GM18868 (cell line): Measurements from ENCODE around the gene SFMBT2.

ENCODE experiments used
- ATAC-seq: cut with Tn5 transposase; IDR thresholded peaks from one replicate; pipeline ENCODE4 v1.9.1; 2021; ENCODE audit warnings: mild to moderate bottlenecking, moderate library complexity; ENCODE audit not compliant: unreplicated experiment

SFMBT2 gene

GRCh38 chr10:7426349-7426748, 15.5 kb upstream of the SFMBT2 start:
- no peak for ATAC-seq

- no peak for ATAC-seq
These were observed 14.9 kb upstream of the SFMBT2 start for GRCh38 chr10:7425691-7426090.

DNA sequence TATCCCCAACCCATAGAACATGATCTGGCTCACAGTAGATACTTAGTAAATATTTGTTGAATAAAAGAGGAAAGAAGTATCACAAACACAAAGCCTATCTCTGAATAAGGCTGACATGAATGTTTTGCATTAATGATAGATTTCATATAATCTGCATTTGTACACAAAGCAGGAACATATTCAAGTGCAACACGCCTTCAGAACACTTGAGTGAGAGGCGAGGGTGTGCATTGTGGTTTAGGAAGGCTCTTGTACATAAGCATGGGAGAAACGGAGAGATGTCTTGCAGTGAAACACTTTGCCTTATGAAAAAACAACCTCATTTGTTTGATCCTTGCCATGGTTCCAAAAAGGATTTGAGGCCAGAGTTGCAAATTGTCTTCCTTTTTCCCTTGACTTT, 14.1 kb upstream of the SFMBT2 start:
- no peak for ATAC-seq

GRCh38 chr10:7424315-7424714, 13.5 kb upstream of the SFMBT2 start:
- no peak for ATAC-seq

GRCh38 chr10:7423521-7423920, 12.7 kb upstream of the SFMBT2 start:
- ATAC-seq, result no peak

- ATAC-seq, result no peak
These were observed 10.7 kb upstream of the SFMBT2 start for GRCh38 chr10:7421526-7421925.

GRCh38 chr10:7419998-7420397, 9.2 kb upstream of the SFMBT2 start:
- ATAC-seq, result no peak

GRCh38 chr10:7417807-7418206, 7.0 kb upstream of the SFMBT2 start:
- ATAC-seq, result no peak

- ATAC-seq, result no peak
These were observed 6.3 kb upstream of the SFMBT2 start for GRCh38 chr10:7417103-7417623.

- no peak for ATAC-seq
These were observed 3.9 kb upstream of the SFMBT2 start for GRCh38 chr10:7414766-7415165.

DNA sequence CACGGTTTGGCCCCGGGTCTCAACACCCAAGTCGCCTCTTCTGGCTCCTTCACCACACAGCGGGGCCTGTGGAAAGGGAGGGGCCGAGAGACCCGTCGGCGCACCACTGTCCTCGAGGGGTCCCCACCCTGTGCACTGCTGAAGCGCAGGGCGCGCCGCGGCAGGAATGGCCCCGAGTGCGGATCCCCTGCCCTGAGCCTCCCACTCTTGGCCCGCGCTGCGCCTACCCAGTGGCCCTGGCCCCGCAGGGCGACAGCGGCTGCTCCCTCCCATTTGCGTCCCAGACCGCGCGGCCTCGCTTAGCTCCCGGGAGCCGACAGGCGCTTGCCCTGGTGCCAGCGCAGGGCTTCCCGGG, 2.1 kb upstream of the SFMBT2 start:
- no peak for ATAC-seq

GRCh38 chr10:7412237-7412927, 1.5 kb upstream of the SFMBT2 start:
- ATAC-seq, result no peak

GRCh38 chr10:7411671-7412128, 866 bp upstream of the SFMBT2 start:
- ATAC-seq, result no peak

GRCh38 chr10:7410301-7410861, 453 bp downstream of the SFMBT2 start:
- no peak for ATAC-seq

GRCh38 chr10:7409732-7410168, 1.1 kb downstream of the SFMBT2 start:
- ATAC-seq, result peak; percentile 6

DNA sequence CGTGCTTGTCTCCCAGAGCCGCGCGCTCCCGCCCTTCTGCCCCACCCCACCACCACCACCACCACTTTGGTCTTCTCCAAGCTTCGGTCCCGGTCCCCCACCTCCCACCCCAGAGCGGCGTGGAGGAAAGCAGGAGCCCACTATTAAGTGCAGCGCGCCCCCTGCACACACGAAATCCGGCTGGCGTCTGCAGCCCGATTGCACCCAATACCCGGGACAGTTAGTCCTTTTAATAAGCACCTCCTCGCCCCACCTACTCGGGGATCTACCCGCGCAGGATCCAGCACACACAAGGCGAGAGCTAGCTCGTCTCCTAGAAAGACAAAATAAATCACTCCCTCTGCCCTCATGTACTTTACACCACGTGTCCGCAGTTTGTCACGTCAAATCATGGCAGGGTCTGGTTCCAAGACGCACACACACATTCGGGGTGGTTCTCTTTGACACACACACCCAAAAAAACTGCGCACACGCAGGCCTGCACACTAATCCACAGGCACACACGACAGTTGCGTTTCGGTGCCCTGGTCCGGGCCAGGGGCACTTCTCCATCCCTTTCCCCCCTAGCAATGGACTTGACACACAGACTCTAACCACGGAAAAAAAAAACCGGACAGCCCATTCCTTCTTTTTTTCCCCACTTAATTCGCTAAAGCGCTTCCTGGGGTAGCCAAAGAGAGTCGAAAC, 1.6 kb downstream of the SFMBT2 start:
- peak; percentile 53 for ATAC-seq

- ATAC-seq, result no peak
These were observed 2.4 kb downstream of the SFMBT2 start for GRCh38 chr10:7408291-7409044.

- ATAC-seq, result no peak
These were observed 3.2 kb downstream of the SFMBT2 start for GRCh38 chr10:7407368-7408290.

DNA sequence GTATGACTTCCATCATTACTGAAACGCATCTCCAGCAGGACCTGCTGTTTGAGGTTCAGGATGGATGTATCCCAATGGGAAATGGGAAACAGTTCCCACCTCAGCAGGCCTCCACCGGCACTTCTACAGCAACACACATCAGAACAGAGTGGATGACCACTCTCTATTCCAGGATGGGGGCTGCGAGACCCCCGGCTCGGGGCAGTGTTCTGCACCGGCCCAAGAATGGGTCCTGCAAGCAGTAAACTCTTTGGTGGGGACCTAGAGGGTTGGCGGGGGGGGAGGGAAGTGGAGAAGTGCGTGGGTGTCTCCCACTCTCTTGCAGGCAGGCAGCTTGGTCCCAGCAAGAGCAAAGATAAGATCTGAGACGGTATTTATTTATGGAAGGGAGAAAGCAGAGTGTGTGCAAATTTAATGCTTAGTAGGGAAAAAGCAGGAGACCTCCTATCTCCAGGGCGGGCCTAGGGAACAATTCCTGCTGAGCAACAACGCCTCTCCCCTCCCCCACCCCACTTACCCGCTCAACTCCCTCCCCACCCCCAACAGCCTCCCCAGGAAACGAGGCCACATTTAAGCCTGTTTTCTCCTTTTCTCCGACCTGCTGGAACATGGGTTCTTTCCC, 4.0 kb downstream of the SFMBT2 start:
- no peak for ATAC-seq

DNA sequence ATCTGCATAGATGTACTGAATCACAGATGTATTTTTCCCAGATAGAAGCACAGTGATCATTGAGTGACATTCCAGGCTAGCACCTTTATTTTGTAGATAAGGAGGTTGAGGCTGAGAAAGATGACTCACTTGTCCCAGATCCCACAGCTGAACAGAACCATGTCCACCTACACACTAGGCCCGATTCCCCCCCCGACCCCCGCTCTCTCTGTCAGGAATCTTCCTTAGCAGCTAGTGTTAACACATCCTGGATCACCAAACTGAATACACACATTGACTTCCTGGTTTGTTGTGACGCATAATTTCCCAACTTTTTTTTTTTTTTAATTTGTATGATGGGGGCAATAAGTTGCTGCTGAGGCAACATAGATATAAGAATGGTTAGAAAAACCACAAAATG, 5.2 kb downstream of the SFMBT2 start:
- no peak for ATAC-seq
